Stimulated activated CD4-positive, alpha-beta T cell treated with anti-CD3 and anti-CD28 coated beads, Interleukin-2, amount 100 ng/mL, for 24 hours (primary cell): Measurements from ENCODE around the gene GALNT7.
"Not testable (repeated sequence)": the region's sequence is repeated elsewhere in the genome, so short reads cannot be mapped to it uniquely, and the experiment has no call there.

ENCODE experiments used
- DNase-seq, 2 donors: peaks; one replicate each; pipeline ENCODE4 v3.0.0-alpha.2; 2020

Gene GALNT7, protein sequence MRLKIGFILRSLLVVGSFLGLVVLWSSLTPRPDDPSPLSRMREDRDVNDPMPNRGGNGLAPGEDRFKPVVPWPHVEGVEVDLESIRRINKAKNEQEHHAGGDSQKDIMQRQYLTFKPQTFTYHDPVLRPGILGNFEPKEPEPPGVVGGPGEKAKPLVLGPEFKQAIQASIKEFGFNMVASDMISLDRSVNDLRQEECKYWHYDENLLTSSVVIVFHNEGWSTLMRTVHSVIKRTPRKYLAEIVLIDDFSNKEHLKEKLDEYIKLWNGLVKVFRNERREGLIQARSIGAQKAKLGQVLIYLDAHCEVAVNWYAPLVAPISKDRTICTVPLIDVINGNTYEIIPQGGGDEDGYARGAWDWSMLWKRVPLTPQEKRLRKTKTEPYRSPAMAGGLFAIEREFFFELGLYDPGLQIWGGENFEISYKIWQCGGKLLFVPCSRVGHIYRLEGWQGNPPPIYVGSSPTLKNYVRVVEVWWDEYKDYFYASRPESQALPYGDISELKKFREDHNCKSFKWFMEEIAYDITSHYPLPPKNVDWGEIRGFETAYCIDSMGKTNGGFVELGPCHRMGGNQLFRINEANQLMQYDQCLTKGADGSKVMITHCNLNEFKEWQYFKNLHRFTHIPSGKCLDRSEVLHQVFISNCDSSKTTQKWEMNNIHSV

DNA sequence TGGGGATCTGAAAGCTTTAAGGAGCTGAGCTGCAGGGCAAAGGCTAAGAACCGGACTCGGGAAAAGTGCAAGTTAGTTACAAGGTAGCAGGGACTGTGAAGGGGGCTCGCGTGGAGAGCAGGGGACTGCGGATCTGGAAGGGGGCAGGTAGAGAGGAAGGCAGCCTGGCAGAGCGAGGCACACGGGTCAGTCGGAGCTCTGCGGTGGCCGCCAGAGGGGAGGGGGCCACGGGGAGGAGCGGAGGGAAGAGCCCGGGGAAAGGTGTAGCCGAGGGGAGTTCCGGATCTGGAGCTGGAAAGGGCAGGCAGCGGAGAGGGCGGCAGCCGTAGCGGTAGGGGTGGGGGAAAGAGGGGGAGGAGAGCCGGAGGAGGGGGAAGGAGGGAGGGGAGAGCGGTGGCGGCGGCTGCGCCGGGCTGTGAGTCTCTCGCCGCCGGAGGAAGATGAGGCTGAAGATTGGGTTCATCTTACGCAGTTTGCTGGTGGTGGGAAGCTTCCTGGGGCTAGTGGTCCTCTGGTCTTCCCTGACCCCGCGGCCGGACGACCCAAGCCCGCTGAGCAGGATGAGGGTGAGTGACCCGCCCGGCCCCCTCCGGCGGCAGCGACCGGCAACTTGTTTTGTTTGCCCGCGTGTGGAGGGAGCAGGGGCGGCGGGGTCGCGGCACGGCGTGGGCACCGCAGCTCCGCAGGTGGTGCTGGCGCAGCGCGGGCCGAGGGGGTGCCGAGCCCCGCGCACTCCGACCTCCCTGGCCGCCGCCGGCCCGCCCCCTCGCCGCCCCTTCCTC lies at the start of gene GALNT7:
Gene GALNT7, plus strand, starts transcription at position 416 of the 782 bp plus-strand sequence. Its CDS starts 25 bp downstream, at position 441.
- peak; percentile 70 for DNase-seq

DNA sequence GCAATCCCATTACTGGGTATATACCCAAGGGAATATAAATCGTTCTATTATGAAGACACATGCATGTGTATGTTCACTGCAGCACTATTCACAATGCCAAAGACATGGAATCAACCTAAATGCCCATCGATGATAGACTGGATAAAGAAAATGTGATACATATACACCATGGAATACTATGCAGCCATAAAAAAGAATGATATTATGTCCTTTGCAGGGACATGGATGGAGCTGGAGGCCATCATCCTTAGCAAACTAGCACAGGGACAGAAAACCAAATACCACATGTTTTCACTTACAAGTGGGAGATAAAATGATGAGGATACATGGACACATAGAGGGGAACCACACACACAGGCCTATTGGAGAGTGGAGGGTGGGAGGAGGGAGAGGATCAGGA lies 49.8 kb upstream of the GALNT7 start:
- not testable (repeated sequence) for DNase-seq

DNA sequence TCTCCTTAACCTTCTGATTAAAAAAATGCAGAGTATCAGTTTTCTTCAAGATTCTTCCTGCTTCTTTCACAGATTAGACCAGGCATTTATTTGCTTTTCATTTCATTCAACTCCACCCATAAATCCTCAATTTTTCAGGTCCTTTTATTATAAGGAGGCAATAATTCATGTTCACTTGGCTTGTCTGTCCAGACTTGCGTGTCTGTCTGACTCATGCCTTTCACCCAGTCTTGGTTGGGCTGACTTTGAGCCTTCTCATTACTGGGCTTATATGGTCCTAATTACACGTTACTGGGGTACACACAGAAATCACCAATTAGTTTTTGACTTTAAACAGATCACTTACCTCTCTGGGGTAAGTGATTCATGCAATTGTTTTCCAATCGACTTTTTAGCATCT lies 48.8 kb upstream of the GALNT7 start:
- DNase-seq: no peak

DNA sequence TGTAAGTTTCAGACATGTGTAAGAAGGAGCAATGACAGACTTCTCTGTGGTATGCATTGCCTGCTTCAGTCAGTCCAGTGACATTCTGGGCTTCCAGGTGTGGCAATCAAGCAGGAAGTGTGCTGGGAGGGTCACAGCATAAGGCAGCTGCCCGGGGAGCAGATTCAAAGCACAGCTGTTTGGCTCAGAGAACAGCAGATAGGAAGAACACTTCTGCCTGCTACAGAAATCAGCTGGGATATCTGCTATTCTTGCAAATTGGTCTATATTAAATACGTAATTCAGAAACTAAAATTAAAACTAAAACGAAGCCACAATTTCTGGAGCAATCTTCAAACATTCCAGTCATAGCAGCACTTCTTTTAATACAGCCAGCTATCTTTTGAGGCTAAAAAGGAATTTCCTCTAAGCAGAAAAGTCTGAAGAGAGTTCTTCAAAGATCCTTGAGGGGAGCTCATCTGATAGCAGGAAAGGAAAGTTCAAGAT lies 47.5 kb upstream of the GALNT7 start:
- no peak for DNase-seq

DNA sequence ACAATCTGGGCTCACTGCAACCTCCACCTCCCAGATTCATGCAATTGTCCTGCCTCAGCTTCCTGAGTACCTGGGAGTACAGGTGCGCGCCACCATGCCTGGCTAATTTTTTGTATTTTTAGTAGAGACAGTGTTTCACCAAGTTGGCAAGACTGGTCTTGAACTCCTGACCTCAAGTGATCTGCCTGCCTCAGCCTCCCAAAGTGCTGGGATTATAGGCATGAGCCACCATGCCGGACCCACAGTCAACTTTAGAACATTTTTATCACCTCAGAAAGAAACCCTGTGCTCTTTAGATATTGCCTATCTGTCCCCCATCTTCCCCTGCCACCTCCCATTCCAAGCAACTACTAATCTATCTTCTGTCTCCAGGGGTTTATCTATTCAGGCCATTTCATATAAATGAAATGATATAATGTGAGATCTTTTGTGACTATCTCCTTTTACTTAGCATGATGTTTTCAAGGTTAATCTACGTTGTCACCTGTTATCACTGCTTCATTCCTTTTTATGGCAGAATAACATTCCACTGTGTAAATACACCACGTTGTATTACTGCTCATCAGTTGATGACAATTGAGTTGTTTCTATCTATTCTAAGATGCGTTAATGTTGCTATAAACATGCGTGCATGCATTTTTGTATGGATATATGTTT lies 44.3 kb upstream of the GALNT7 start:
- DNase-seq: no peak

DNA sequence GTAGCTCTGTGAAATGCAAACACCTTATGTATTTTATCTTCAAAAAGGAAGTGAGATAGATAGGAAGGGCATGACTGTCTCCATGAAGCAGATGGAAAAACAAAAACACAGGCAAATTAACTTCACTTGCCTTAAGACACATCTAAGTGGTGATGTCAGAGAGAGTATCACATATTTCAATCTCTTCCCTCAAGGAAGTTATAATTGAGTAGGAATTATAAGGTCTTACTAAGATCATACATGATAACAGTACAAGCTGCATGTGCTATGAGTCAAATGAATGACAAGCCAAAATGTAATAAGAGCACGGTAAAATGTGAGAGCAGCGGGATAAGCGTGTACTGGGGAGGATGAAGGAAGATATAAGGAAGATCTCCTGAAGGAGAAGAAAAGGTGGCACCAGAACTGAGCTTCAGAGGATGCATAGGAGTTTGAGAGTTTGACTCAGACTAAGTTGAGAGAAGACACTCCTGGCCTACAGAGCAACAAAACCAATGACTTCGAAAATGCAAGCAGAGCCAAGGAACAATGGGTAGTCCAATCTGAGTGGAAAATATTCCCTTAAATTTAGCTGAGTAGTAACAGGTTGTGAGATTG lies 43.3 kb upstream of the GALNT7 start:
- no peak for DNase-seq

DNA sequence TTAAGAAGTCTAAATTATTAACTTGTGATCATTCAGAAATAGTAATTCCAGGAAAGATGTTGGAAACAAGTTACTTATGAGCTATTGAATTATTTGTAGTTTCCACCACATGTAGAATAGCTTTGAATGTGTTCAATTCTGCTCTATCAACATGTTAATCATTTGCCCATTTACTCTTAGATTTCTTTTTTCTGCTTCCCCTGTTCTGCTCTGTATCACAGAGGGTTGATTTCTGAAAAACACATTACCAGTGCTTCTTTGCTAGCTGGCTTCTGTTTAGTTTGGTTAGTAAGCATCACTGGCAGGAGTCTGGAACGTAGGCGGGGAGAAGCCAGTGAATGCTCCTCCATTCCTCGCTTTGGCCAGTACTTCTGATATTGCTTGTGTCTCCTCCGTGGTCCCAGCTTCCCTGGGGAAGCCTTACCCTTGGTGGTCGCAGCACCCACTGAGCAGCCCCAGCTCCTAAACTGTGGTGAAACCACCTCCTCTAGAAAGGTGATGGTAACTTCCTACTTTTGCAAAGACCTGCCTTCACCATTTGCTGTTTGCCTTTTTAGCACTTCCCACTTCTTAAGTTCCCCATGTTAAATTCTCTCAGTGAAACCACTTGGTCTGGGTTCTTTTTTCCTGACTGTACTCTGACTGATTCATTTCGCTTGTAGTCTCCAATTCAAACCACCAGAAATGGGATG lies 40.3 kb upstream of the GALNT7 start:
- DNase-seq: no peak

DNA sequence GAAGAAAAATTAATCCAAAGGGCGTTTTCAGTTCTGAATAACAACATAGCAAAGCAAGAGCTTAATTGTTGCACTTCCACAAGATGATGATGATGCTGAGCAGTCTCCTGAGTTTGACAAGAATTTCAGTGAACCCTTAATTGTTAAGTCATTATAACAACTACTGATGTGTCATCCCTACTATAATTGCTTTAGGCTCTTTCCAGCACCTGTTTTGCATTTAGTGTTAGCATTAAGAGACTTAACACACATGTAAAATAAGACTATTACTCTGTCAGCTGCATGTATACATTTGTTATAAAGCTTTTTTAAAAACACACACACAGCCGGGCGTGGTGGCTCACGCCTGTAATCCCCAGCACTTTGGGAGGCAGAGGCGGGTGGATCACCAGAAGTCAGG lies 37.9 kb upstream of the GALNT7 start:
- no peak for DNase-seq

DNA sequence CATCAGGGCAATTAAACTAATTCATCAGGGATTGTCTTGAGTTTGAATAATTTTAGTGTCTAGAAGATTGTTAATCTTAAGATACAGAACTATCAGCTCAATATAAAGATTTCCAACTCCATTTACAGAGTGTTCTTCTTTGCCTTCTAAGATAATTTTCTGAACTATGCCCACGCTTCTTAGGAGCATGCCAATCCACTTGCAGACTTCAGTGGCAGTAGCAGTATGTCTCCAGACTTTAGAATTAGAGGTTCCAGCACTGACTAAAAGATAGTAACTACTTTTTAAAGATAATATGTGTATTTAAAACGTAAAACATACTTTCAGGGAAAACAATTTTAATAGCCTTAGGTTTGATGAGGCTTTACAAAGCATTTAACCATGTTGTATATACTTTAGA lies 34.2 kb upstream of the GALNT7 start:
- no peak for DNase-seq

DNA sequence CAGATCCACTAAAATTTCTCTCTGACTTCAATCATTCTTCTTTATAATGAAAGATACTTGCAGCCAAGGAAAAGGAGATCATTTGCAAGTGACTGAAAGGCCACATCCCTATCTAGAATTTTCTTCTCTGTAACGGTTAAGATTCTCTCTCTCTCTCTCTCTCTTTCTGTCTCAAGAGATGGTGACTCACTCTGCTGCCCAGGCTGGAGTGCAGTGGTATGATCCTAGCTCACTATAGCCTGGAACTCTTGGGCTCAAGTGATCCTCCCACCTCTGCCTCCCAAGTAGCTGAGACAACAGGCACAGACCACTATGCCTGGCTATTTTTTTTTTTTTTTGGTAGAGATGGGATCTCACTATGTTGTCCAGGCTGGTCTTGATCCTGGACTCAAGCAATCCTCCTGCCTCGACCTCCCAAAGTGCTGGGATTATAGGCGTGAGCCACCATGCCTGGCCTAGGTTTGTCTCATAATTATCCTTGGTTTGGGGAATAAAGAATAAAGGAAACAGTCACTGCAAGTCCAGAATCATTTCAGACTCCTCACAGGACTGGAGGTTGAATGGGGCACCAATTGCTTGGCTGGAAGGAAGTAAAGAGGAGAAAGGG lies 33.3 kb upstream of the GALNT7 start:
- DNase-seq: no peak

DNA sequence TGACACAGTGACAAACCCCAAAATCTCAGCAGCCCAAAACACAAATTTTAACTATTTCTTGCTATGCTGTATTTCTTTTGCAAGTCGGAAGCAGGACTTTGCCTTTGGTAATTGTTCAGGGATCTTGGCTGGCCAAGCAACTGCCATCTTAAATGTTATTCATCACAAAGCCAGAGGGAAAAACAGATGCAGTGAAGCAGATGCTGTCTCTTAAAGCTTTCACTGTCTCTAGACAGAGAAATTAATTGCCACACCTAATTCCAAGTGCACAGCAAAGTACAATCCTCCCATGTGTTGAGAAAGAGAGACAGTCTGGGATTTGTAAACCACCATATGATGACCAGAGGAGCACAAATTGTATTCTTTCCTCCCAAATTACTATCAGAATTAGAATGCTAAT lies 30.0 kb upstream of the GALNT7 start:
- DNase-seq: no peak

DNA sequence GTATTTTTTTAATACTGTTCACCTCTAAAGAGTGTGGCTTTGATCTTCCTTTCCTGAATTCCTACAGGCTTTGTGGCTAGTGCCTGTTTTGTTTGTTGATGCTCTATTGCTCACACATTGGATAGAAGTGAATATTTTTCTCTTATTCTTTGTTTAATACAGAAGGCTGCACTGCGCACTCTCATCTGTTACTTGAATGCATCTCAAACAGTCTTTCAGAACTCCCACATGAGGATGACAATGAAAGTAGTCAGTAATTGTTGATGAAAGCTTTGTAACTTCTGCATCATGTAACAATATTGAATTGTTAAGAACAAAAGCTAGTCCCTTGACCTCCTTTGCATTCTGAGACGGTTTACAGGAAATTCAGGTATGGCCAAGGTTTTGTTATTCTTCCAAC lies 29.1 kb upstream of the GALNT7 start:
- DNase-seq: no peak

DNA sequence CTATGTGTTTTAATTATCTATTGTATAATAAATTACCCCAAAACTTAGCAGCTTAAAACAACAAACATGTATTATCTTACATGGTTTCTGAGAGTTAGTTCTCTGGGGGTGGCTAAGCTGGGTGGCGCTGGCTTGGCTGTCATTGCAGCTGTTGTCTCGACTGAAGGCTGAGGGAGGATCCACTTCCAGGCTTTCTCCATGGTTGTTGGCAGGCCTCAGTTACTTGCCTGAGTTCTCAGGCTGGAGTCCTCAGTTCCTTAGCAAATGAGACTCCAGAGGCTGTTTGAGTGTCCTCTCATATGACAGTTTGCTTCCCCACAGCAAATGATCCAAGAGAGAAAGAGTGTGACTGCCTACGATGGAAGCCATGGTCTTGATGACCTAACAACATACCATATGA lies 23.5 kb upstream of the GALNT7 start:
- no peak for DNase-seq

DNA sequence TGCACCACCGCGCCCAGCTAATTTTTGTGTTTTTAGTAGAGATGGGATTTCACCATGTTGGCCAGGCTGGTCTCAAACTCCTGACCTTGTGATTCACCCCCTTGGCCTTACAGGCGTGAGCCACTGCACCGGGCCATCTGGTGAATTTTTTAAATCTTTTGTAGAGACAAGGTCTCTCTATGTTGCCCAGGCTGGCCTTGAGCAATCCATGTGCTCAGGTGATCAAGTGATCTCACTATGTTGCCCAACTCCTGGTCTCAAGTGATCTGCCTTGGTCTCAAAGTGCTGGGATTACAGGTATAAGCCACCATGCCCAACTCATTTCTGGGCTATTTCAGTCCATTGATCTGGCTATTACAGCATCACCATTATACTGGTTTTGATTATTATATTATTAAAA lies 22.2 kb upstream of the GALNT7 start:
- no peak for DNase-seq

DNA sequence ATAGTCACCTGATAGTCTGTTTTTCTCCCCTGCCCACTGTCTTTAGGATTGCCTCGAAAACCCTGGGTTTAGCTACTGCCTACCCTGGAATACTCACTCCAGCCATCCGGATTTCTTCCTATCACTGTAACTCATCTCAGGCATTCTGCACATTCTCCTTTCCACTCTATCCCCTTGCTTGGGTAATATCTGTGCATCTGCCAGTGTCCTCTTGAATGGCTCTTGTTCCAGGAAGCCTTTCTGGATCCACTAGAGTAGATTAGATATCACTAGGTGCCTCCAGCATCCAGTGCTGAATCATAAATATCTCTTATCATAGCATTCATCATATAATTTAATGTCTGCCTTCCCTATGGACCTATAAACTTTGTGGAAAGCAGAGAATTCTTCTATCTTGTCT lies 17.1 kb upstream of the GALNT7 start:
- DNase-seq: no peak

DNA sequence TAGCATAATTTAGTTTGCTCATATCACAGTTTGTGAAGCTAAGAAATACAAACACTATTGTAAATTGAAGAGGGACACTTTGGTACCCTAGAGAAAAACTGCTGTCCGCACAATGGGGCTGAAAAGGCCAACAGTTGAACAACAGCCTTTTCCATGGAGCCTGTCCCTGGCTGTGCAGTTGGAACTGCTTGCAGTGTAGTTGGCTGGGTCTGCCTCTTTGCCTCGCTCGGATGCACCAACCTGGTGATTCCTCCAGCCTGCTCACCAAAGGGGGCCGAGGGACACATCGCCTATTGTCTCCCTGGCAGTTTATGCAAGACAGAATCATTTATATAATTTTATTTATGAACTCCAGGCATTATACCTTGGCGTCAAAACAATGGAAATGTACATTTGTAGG lies 16.5 kb upstream of the GALNT7 start:
- no peak for DNase-seq

DNA sequence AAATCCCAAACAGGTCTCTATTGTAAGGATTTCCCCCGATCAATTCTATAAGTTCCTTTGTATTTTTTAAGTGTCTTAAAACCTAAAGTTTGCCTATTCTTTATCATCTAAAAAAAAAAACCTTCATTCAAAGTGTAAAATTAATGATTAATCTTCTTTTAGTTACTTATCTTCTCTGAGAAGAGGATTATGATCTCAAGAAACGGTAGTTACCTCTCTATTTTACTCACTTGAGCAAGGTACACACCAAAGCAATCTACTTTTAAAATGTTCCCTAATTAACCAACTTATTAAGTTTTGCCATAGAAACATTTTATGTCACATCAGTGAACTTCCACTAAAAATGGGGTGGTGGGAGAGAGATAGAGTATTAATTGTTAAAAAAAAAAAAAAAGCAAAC lies 15.2 kb upstream of the GALNT7 start:
- no peak for DNase-seq

DNA sequence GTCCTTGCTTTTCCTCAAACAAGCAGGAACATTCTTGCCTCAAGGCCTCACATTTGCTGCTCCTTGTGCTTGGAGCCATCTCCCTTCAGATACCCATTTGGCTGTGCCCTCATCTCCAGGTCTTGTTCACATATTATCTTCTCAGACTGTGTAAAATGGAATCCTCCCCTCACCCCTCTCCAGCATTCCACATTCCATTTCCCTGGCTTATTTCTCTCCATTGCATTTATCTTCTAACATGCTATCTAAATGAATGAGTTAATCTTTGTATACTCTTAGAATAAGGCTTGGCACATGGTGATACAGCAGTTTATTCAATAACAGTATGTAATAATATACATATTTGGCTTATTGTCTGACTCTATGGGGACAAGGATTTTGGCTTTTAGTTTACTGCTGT lies 8.8 kb upstream of the GALNT7 start:
- no peak for DNase-seq

DNA sequence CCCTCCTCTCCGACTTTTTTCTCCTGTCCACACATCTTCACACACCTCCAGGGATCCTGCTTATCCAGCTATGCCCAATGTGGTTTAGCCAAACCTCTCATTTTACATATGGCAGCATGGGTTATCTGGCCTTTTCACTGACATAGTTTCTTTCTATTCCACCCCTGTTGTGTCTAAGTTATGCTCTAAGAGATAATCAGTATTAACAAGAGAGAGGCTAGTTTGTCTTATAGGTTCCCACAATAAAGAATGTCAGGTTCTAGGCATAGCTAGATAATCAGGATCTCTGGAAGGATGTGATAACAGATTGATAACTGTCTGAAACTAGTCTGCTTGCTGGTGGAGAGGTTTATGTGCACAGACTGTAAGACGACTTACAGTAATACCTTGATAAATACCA lies 7.7 kb upstream of the GALNT7 start:
- no peak for DNase-seq

DNA sequence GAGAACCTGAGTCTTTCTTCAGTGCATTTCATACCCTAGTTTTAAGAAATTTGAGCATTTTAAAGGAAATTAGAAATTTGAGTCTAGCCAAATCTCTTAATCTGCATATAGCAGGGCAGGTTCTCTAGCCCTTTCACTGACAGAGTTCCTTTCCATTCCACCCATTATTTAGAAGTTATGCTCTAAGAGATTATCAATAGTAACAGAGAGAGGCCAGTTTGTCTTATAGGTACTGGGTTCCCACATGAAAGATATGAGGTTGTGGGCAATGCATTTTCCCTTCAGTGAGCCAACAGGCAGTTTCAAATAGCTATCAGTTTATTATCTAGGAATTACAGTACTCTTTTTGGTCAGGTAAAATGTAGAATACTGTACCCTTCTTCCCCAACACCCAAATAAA lies 7.3 kb upstream of the GALNT7 start:
- DNase-seq: no peak

DNA sequence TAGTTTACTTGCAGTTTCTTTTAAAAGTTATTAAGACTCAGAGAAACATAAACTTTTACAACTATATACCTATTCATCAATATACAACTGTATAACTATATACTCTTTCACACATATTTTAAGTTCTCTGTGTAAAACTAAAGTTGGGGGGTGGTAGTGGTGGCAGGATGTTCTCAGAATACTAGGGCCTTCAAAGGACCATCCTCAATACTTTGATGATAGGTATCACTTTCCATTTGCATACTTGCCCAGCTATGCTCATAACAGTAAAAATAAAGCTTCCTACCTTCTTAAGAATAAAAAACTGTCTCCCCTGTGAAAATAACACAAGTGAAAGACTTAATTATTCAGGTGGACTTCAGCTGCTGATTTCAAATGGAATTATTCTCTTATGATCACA lies 2.9 kb upstream of the GALNT7 start:
- DNase-seq: no peak

DNA sequence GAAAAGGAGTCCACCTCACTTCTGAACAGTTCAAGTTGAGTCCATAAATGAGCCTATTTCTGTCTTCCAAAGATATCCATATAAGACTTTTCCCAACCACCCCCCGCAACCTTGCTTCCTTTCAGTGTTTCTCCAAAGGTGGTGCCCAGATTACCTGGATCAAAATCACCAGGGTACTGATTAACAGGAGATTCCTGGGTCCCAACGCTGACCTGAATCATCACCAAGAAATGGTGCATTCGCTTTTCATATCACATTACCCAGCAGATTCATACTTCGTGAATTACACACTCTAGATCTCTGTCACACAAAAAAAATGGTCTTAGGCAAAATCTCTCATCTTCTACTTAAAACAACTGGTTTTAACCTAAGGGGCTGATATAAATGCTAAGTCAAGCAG lies 2.1 kb upstream of the GALNT7 start:
- DNase-seq: no peak
